H1 (cell line): Measurements from ENCODE around the gene ABHD13. TPM values are rescaled to one million over a fixed set of nuclear protein-coding genes. Genes with fewer than 3 reads are reported as not detected.

ENCODE experiments used
- CTCF ChIA-PET: fragments of 300-600 bp; sonication (Branson Sonifier 250); formaldehyde crosslinking; loops from one replicate; lab custom pipeline; 2021; ENCODE audit not compliant: partially characterized antibody; lab: Charles Lee
- POLR2A ChIA-PET: fragments of 300-600 bp; sonication (Branson Sonifier 250); formaldehyde crosslinking; loops from one replicate; lab custom pipeline; 2021; ENCODE audit warnings: inconsistent platforms; ENCODE audit not compliant: partially characterized antibody; lab: Charles Lee
- DNase-seq, 2 experiments: peaks; one replicate each; pipeline versions ENCODE4 v3.0.0 to v3.0.0-alpha.2; 2010 to 2022; ENCODE audit warnings: low spot score in 2 of 2, low read depth in 1 of 2, mixed read lengths in 1 of 2
- FAIRE-seq: peaks from 2 replicates; lab custom pipeline; 2011; peaks lifted over from hg19 to GRCh38; lab: Jason Lieb, UNC
- H2AFZ ChIP-seq: 2 replicates; pipeline ENCODE4 v1.8.1; 2012; ENCODE audit warnings: low read length, inconsistent platforms
- H2AK5ac ChIP-seq: 2 replicates; pipeline ENCODE4 v1.6.1; 2013; ENCODE audit warnings: low read depth, low read length
- H2BK120ac ChIP-seq: replicated peaks from 2 replicates; pipeline ENCODE3; 2013; ENCODE audit warnings: low read depth, low read length, inconsistent platforms
- H2BK12ac ChIP-seq: 2 replicates; pipeline ENCODE4 v1.6.1; 2013; ENCODE audit warnings: low read depth, low read length
- H2BK15ac ChIP-seq: 2 replicates; pipeline ENCODE4 v1.6.1; 2013; ENCODE audit warnings: low read length
- H2BK20ac ChIP-seq: 2 replicates; pipeline ENCODE4 v1.6.1; 2013; ENCODE audit warnings: low read length
- H2BK5ac ChIP-seq: 2 replicates; pipeline ENCODE4 v1.6.1; 2013; ENCODE audit warnings: low read depth, low read length
- H3K14ac ChIP-seq: 2 replicates; pipeline ENCODE4 v1.6.1; 2013; ENCODE audit warnings: inconsistent platforms; ENCODE audit not compliant: insufficient read length
- H3K18ac ChIP-seq: 2 replicates; pipeline ENCODE4 v1.6.1; 2013; ENCODE audit warnings: low read length; ENCODE audit errors: extremely low read depth
- H3K23ac ChIP-seq: 2 replicates; pipeline ENCODE4 v1.6.1; 2013; ENCODE audit warnings: inconsistent platforms; ENCODE audit not compliant: insufficient read length
- H3K23me2 ChIP-seq: 2 replicates; pipeline ENCODE4 v1.6.1; 2013; ENCODE audit warnings: low read depth, low read length
- H3K27ac ChIP-seq: 2 replicates; pipeline ENCODE4 v1.6.1; 2011; ENCODE audit warnings: low read depth, low read length, inconsistent platforms
- H3K27me3 ChIP-seq, 4 experiments: replicated peaks in 1 of 4; 1 replicate in 1 of 4; 2 replicates in 3 of 4; pipeline versions ENCODE4 v1.6.1 to v1.8.1; 2011 to 2013; ENCODE audit warnings: low read length in 3 of 4, mild to moderate bottlenecking in 3 of 4, inconsistent platforms in 2 of 4, mixed read lengths in 2 of 4, moderate library complexity in 1 of 4; ENCODE audit not compliant: control insufficient read depth in 3 of 4, insufficient read depth in 3 of 4; ENCODE audit errors: extremely low read depth in 1 of 4
- H3K36me3 ChIP-seq, 4 experiments: 2 replicates each; pipeline versions ENCODE4 v1.6.1 to v1.8.1; 2011 to 2013; ENCODE audit warnings: mild to moderate bottlenecking in 4 of 4, low read length in 3 of 4, moderate library complexity in 2 of 4, control low read depth in 1 of 4, inconsistent platforms in 1 of 4; ENCODE audit not compliant: insufficient read depth in 4 of 4, control insufficient read depth in 2 of 4
- H3K4ac ChIP-seq: replicated peaks from 2 replicates; pipeline ENCODE3; 2013; ENCODE audit warnings: low read length, low read depth, mixed read lengths, inconsistent platforms; ENCODE audit not compliant: insufficient read length
- H3K4me1 ChIP-seq, 4 experiments: replicated peaks in 1 of 4; 1 replicate in 1 of 4; 2 replicates in 3 of 4; pipeline versions ENCODE4 v1.6.1 to v1.8.1; 2011 to 2013; ENCODE audit warnings: low read length in 3 of 4, inconsistent platforms in 2 of 4, mixed read lengths in 1 of 4; ENCODE audit not compliant: insufficient read depth in 4 of 4, control insufficient read depth in 3 of 4
- H3K4me2 ChIP-seq, 2 experiments: 2 replicates each; pipeline versions ENCODE4 v1.6.1 to v1.8.1; 2011 to 2013; ENCODE audit warnings: low read depth in 2 of 2, low read length in 2 of 2, control low read depth in 1 of 2, inconsistent platforms in 1 of 2, mild to moderate bottlenecking in 1 of 2; ENCODE audit not compliant: insufficient read depth in 1 of 2
- H3K4me3 ChIP-seq, 4 experiments: fragments of 200-600, 300-600 bp in 1 of 4; sonication (generic), shearing (Covaris generic), sonication (Bioruptor Twin) in 1 of 4; 2 replicates each; pipeline versions ENCODE4 v1.5.1 to v1.8.1; 2011 to 2016; ENCODE audit warnings: low read length in 4 of 4, low read depth in 3 of 4, control low read depth in 2 of 4, inconsistent platforms in 2 of 4, mild to moderate bottlenecking in 2 of 4, mixed read lengths in 1 of 4, moderate library complexity in 1 of 4; ENCODE audit not compliant: insufficient read depth in 2 of 4; ENCODE audit errors: extremely low read depth in 1 of 4
- H3K56ac ChIP-seq: replicated peaks from 2 replicates; pipeline ENCODE3; 2013; ENCODE audit warnings: low read depth, mild to moderate bottlenecking, mixed read lengths, low read length, inconsistent platforms; ENCODE audit not compliant: insufficient read length
- H3K79me1 ChIP-seq: 2 replicates; pipeline ENCODE4 v1.6.1; 2013; ENCODE audit warnings: low read depth, low read length, control low read depth
- H3K79me2 ChIP-seq, 2 experiments: 2 replicates each; pipeline versions ENCODE4 v1.6.1 to v1.8.1; 2012 to 2013; ENCODE audit warnings: low read length in 2 of 2, mild to moderate bottlenecking in 2 of 2, inconsistent platforms in 1 of 2; ENCODE audit not compliant: insufficient read depth in 2 of 2, control insufficient read depth in 1 of 2
- H3K9ac ChIP-seq, 4 experiments: replicated peaks in 1 of 4; 1 replicate in 1 of 4; 2 replicates in 3 of 4; pipeline versions ENCODE4 v1.6.1 to v1.8.1; 2011 to 2013; ENCODE audit warnings: low read depth in 3 of 4, low read length in 3 of 4, control low read depth in 2 of 4, mild to moderate bottlenecking in 2 of 4, moderate library complexity in 2 of 4, inconsistent platforms in 1 of 4; ENCODE audit errors: extremely low read depth in 1 of 4
- H3K9me3 ChIP-seq, 2 experiments: 2 replicates each; pipeline versions ENCODE4 v1.6.1 to v1.8.1; 2012 to 2013; ENCODE audit warnings: mild to moderate bottlenecking in 2 of 2, moderate library complexity in 2 of 2, control low read depth in 1 of 2, inconsistent platforms in 1 of 2, low read depth in 1 of 2, low read length in 1 of 2, mixed read lengths in 1 of 2; ENCODE audit not compliant: insufficient read depth in 2 of 2
- H4K20me1 ChIP-seq, 2 experiments: replicated peaks in 1 of 2; 2 replicates each; pipeline versions ENCODE3 to v1.8.1; 2011 to 2013; ENCODE audit warnings: inconsistent platforms in 2 of 2, low read length in 2 of 2, mild to moderate bottlenecking in 1 of 2; ENCODE audit not compliant: insufficient read depth in 2 of 2, control insufficient read depth in 1 of 2
- H4K5ac ChIP-seq: 2 replicates; pipeline ENCODE4 v1.6.1; 2013; ENCODE audit warnings: low read length, low read depth, mixed read lengths, inconsistent platforms; ENCODE audit not compliant: insufficient read length
- H4K8ac ChIP-seq: 2 replicates; pipeline ENCODE4 v1.8.0; 2013; ENCODE audit warnings: mild to moderate bottlenecking, moderate library complexity, low read length, inconsistent platforms; ENCODE audit not compliant: insufficient read depth; ENCODE audit errors: extremely low read depth
- H4K91ac ChIP-seq: replicated peaks from 2 replicates; pipeline ENCODE3; 2013; ENCODE audit warnings: low read length, mixed read lengths, inconsistent platforms; ENCODE audit not compliant: insufficient read length
- BRCA1 ChIP-seq: IDR thresholded peaks from 2 replicates; pipeline ENCODE4 v1.6.1; 2012; ENCODE audit warnings: low read depth, low read length, improper control_type of control experiment
- GABPA ChIP-seq: IDR thresholded peaks from 2 replicates; pipeline ENCODE4 v1.6.1; 2011; ENCODE audit warnings: mild to moderate bottlenecking, low read length, moderate library complexity, borderline replicate concordance; ENCODE audit not compliant: insufficient read depth
- KDM4A ChIP-seq: IDR thresholded peaks from one replicate; pipeline ENCODE4 v1.7.1; 2012; ENCODE audit warnings: low read depth, mild to moderate bottlenecking, moderate library complexity, low read length, inconsistent platforms; ENCODE audit not compliant: severe bottlenecking
- WGBS, 2 experiments: shearing (Covaris generic) in 1 of 2; methylation state at CpG; one replicate each; pipeline versions ENCODE4 v1.1.6 to v1.1.7; 2013 to 2015; ENCODE audit warnings: low lambda C conversion rate in 2 of 2, mixed read lengths in 2 of 2, inconsistent platforms in 1 of 2, low coverage in 1 of 2, missing lambda C conversion rate in 1 of 2; ENCODE audit not compliant: insufficient replicate concordance in 2 of 2, insufficient coverage in 1 of 2, insufficient read length in 1 of 2; ENCODE audit errors: extremely low coverage in 1 of 2, missing lambda C conversion rate in 1 of 2; 5-methylcytosine and 5-hydroxymethylcytosine counted together
- polyA plus RNA-seq, 7 experiments: library from polyadenylated mRNA; depleted of rRNA in 3 of 7; stranded (reverse) in 5 of 7; unstranded in 2 of 7; fragments of >200 nt in 5 of 7; fragments of 200-250 nt in 2 of 7; gene quantifications; 1 replicate in 5 of 7; 2 replicates in 1 of 7; 4 replicates in 1 of 7; pipeline versions ENCODE4 v1.2.1 to v1.2.3, GENCODE V29; 2011 to 2013; ENCODE audit warnings: missing spikeins in 2 of 7, mixed read lengths in 2 of 7
- total RNA-seq: library from RNA; stranded (reverse); fragmentation: NEBNext Ultra II Directional; extraction: Animal tissue kit (Norgen Biotek cat#: 25700); gene quantifications from 2 replicates; pipeline ENCODE4 v1.2.1, GENCODE V29; 2021

The ABHD13 gene
- total and polyA plus RNA-seq, 2 of the 8 experiments (the other 6 are each of a cell fraction or from before 2014, with no cell fraction given) = 3.5 to 6.6 TPM

DNA sequence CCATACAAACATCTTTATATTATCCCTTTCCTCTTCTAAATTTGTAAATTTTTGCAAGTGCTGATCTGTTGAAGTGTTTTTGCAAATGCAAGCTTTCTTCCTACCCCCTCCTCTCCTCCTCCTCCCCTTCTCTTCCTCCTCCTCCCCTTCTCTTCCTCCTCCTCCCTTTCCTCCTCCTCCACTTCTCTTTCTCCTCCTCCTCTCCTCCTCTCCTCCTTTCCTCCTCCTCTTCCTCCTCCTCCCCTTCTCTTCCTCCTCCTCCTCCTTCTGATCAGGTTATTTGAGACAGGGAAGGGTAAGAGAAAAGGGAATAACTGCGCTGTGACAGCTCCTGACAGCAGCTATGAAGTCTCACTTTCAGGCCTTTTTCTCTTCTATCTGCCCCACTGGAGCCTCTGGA, 60.3 kb downstream of the ABHD13 start:
- Histone ChIP-seq H4K8ac (no peak overlapping the region), H3K4ac (no peak overlapping the region), H2BK20ac (no peak overlapping the region), H2BK15ac (no peak overlapping the region), H2BK120ac (no peak overlapping the region), H3K79me2 (no peaks in the 10 kb centered on the region), H3K9ac (no peak overlapping the region), H3K14ac (no peak overlapping the region), H4K5ac (no peak overlapping the region), H3K56ac (no peak overlapping the region), H4K20me1 (no peaks in the 10 kb centered on the region), H3K4me3 (no peak overlapping the region), H2AFZ (no peak overlapping the region), H2BK12ac (no peak overlapping the region), H3K27me3 (no peaks in the 10 kb centered on the region), H3K36me3 (no peaks in the 10 kb centered on the region), H2AK5ac (no peak overlapping the region), H2BK5ac (no peak overlapping the region), H3K79me1 (no peaks in the 10 kb centered on the region), H3K27ac (no peak overlapping the region), H3K23ac (no peak overlapping the region), H3K4me2 (no peak overlapping the region), H3K23me2 (no peaks in the 10 kb centered on the region), H3K4me1 (no peaks in the 10 kb centered on the region; a peak in 1 of 7 replicates), H3K18ac (no peak overlapping the region), H4K91ac (no peak overlapping the region), H3K9me3 (no peaks in the 10 kb centered on the region)
- DNase-seq = no peak
- ChIA-PET CTCF (no interaction called here), POLR2A (no interaction called here)
- no peak for FAIRE-seq
- TF ChIP-seq KDM4A (no peak), BRCA1 (no peak), GABPA (no peak)
- WGBS, 2 experiments = no CpG with 5 or more reads among the region's 1 CpG
